ENCODE measurements around the gene DCLK1. TPM values are rescaled to one million over a fixed set of nuclear protein-coding genes. Genes with fewer than 3 reads are reported as not detected.

Gene DCLK1
- total and polyA plus RNA-seq, 7 donors, result 0.98 to 15.1 (median 3.9) TPM

GRCh38 chr13:36157480-36157879 lies 26.3 kb upstream of the DCLK1 start:
- no peak for TF ChIP-seq CTCF (IDR thresholded peaks at IDR 0.05)
- H3K27me3 ChIP-seq (ENCODE audit: insufficient read depth in 3 of 3, low read length in 2 of 3), result peaks cover 0 to 3% (median 0%) of the 10 kb centered on the region in 3 donors
- WGBS, 3 donors, result 10 to 27% (median 13%) methylated on average over 1 of the region's 1 CpG
- no peak overlapping the region for H3K27ac ChIP-seq
- no peak for DNase-seq
- H3K4me1 ChIP-seq, result no peaks in the 10 kb centered on the region
- no peak overlapping the region for H3K4me3 ChIP-seq
- H3K36me3 ChIP-seq (ENCODE audit: insufficient read depth in 1 of 2, low read depth in 1 of 2), result no peaks in the 10 kb centered on the region
- ATAC-seq, result no peak
- intact Hi-C loops (cut with DNase I), result no loop called here
- H3K9me3 ChIP-seq, result no peaks in the 10 kb centered on the region

GRCh38 chr13:36154567-36155291 lies 23.5 kb upstream of the DCLK1 start:
- H3K4me1 ChIP-seq, result no peaks in the 10 kb centered on the region
- H3K4me3 ChIP-seq, result peak overlapping the region; percentile 36
- DNase-seq, result peak in 1 of 2 donors; percentile 23
- intact Hi-C loops (cut with DNase I), result no loop called here
- no peak overlapping the region for H3K27ac ChIP-seq
- H3K36me3 ChIP-seq (ENCODE audit: insufficient read depth in 1 of 2, low read depth in 1 of 2), result no peaks in the 10 kb centered on the region
- no peaks in the 10 kb centered on the region for H3K9me3 ChIP-seq
- no peak for TF ChIP-seq CTCF (IDR thresholded peaks at IDR 0.05)
- 4 to 8% (median 4%) methylated on average over 32 to 35 of the region's 35 CpGs for WGBS, 3 donors
- peaks cover 0 to 3% (median 0%) of the 10 kb centered on the region in 3 donors for H3K27me3 ChIP-seq (ENCODE audit: insufficient read depth in 3 of 3, low read length in 2 of 3)
- peak; percentile 23 to 86 (median 64) for ATAC-seq

GRCh38 chr13:36151591-36151990 lies 20.4 kb upstream of the DCLK1 start:
- 57 to 75% (median 72%) methylated on average over 1 of the region's 1 CpG for WGBS, 3 donors
- Histone ChIP-seq H3K4me3 (no peak overlapping the region), H3K9me3 (no peaks in the 10 kb centered on the region), H3K4me1 (no peaks in the 10 kb centered on the region), H3K36me3 (ENCODE audit: insufficient read depth in 1 of 2, low read depth in 1 of 2) (no peaks in the 10 kb centered on the region), H3K27ac (no peak overlapping the region), H3K27me3 (ENCODE audit: insufficient read depth in 3 of 3, low read length in 2 of 3) (peaks cover 0 to 3% (median 0%) of the 10 kb centered on the region in 3 donors)
- no peak for ATAC-seq
- intact Hi-C loops (cut with DNase I), result no loop called here
- no peak for DNase-seq
- no peak for TF ChIP-seq CTCF (IDR thresholded peaks at IDR 0.05)

GRCh38 chr13:36148446-36148845 lies 17.3 kb upstream of the DCLK1 start:
- DNase-seq, result no peak
- no peak for TF ChIP-seq CTCF (IDR thresholded peaks at IDR 0.05)
- Histone ChIP-seq H3K27me3 (ENCODE audit: insufficient read depth in 3 of 3, low read length in 2 of 3) (no peaks in the 10 kb centered on the region), H3K36me3 (ENCODE audit: insufficient read depth in 1 of 2, low read depth in 1 of 2) (no peaks in the 10 kb centered on the region), H3K27ac (no peak overlapping the region), H3K4me1 (no peaks in the 10 kb centered on the region), H3K9me3 (peaks cover 7% of the 10 kb centered on the region), H3K4me3 (no peak overlapping the region)
- WGBS, 3 donors, result 94 to 98% (median 96%) methylated on average over 1 of the region's 1 CpG
- peak in 2 of 4 donors; percentile 57 to 67 for ATAC-seq
- intact Hi-C loops (cut with DNase I), result no loop called here

- ATAC-seq (no peak), DNase-seq (no peak)
Observed at GRCh38 chr13:36147330-36147729, 16.1 kb upstream of the DCLK1 start.

More at GRCh38 chr13:36147330-36147729, 16.1 kb upstream of the DCLK1 start:
- TF ChIP-seq CTCF (IDR thresholded peaks at IDR 0.05), result no peak
- Histone ChIP-seq H3K27ac (no peak overlapping the region), H3K4me1 (no peaks in the 10 kb centered on the region), H3K4me3 (no peak overlapping the region), H3K9me3 (peaks cover 7% of the 10 kb centered on the region), H3K36me3 (ENCODE audit: insufficient read depth in 1 of 2, low read depth in 1 of 2) (no peaks in the 10 kb centered on the region), H3K27me3 (ENCODE audit: insufficient read depth in 3 of 3, low read length in 2 of 3) (no peaks in the 10 kb centered on the region)
- 82 to 84% (median 82%) methylated on average over 3 of the region's 3 CpGs for WGBS, 3 donors
- intact Hi-C loops (cut with DNase I), result no loop called here
